ENCODE measurements around the gene SIRT7.

DNA sequence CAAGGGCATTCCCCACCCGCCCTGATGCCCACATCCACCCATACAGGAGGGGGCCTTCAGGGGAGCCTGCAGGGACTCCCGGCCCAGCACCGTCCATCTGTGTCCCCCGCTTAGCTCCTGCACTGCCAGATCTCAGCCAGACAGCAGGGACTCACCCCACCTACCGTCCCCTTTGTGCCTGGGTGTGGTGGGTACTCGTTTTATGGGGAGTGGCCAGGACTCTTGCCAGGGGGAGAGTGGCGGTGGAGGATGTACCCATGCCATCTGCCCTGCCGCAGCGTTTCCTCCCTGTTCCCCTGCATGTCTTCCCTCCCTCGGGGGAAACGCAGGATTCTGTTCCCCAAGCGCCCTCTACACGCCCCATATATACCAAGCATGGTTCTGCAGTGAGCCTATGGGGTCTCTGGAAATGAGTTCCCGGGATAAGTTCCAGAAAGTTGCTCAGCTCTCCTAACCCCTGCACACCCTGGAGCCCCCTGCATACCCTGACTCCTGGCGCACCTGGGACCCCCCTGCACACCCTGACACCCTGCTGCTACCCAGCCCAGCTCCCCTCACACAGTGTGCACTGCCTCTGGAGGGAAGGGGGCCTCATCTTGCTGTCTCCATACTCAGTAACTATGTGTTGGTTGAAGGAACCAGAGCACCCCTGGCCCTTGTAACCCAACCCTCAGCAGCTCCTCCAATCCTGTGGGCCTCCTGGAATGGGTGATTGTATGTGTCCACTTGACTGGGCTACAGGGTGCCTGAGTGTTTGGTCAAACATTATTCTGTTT, 13.8 kb upstream of the SIRT7 start:
- TF ChIP-seq, protein P1, sequence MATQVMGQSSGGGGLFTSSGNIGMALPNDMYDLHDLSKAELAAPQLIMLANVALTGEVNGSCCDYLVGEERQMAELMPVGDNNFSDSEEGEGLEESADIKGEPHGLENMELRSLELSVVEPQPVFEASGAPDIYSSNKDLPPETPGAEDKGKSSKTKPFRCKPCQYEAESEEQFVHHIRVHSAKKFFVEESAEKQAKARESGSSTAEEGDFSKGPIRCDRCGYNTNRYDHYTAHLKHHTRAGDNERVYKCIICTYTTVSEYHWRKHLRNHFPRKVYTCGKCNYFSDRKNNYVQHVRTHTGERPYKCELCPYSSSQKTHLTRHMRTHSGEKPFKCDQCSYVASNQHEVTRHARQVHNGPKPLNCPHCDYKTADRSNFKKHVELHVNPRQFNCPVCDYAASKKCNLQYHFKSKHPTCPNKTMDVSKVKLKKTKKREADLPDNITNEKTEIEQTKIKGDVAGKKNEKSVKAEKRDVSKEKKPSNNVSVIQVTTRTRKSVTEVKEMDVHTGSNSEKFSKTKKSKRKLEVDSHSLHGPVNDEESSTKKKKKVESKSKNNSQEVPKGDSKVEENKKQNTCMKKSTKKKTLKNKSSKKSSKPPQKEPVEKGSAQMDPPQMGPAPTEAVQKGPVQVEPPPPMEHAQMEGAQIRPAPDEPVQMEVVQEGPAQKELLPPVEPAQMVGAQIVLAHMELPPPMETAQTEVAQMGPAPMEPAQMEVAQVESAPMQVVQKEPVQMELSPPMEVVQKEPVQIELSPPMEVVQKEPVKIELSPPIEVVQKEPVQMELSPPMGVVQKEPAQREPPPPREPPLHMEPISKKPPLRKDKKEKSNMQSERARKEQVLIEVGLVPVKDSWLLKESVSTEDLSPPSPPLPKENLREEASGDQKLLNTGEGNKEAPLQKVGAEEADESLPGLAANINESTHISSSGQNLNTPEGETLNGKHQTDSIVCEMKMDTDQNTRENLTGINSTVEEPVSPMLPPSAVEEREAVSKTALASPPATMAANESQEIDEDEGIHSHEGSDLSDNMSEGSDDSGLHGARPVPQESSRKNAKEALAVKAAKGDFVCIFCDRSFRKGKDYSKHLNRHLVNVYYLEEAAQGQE (IDR thresholded peaks at IDR 0.05; ENCODE audit: low read depth, low read length), result no peak
- no peak for TF ChIP-seq FOXM1 (IDR thresholded peaks at IDR 0.05; ENCODE audit: low read depth)
- TF ChIP-seq, protein P2, sequence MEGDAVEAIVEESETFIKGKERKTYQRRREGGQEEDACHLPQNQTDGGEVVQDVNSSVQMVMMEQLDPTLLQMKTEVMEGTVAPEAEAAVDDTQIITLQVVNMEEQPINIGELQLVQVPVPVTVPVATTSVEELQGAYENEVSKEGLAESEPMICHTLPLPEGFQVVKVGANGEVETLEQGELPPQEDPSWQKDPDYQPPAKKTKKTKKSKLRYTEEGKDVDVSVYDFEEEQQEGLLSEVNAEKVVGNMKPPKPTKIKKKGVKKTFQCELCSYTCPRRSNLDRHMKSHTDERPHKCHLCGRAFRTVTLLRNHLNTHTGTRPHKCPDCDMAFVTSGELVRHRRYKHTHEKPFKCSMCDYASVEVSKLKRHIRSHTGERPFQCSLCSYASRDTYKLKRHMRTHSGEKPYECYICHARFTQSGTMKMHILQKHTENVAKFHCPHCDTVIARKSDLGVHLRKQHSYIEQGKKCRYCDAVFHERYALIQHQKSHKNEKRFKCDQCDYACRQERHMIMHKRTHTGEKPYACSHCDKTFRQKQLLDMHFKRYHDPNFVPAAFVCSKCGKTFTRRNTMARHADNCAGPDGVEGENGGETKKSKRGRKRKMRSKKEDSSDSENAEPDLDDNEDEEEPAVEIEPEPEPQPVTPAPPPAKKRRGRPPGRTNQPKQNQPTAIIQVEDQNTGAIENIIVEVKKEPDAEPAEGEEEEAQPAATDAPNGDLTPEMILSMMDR (IDR thresholded peaks at IDR 0.05), result no peak
- no peak for TF ChIP-seq EP300 (IDR thresholded peaks at IDR 0.05; ENCODE audit: borderline replicate concordance in 1 of 2, low read depth in 1 of 2, low read length in 1 of 2)
- no peak for TF ChIP-seq EZH2phosphoT487 (IDR thresholded peaks at IDR 0.05; ENCODE audit: borderline replicate concordance, low read depth)
